HG03378 (cell line): ENCODE data around the gene VPS9D1.
"Not testable (repeated sequence)": the region's sequence is repeated elsewhere in the genome, so short reads cannot be mapped to it uniquely, and the experiment has no call there.

Experiments
- ATAC-seq: cut with Tn5 transposase; IDR thresholded peaks from one replicate; pipeline ENCODE4 v1.9.1; 2021; ENCODE audit warnings: mild to moderate bottlenecking, moderate library complexity; ENCODE audit not compliant: unreplicated experiment

The VPS9D1 gene

GRCh38 chr16:89710709-89711564, 9.8 kb downstream of the VPS9D1 start:
- ATAC-seq = no peak

DNA sequence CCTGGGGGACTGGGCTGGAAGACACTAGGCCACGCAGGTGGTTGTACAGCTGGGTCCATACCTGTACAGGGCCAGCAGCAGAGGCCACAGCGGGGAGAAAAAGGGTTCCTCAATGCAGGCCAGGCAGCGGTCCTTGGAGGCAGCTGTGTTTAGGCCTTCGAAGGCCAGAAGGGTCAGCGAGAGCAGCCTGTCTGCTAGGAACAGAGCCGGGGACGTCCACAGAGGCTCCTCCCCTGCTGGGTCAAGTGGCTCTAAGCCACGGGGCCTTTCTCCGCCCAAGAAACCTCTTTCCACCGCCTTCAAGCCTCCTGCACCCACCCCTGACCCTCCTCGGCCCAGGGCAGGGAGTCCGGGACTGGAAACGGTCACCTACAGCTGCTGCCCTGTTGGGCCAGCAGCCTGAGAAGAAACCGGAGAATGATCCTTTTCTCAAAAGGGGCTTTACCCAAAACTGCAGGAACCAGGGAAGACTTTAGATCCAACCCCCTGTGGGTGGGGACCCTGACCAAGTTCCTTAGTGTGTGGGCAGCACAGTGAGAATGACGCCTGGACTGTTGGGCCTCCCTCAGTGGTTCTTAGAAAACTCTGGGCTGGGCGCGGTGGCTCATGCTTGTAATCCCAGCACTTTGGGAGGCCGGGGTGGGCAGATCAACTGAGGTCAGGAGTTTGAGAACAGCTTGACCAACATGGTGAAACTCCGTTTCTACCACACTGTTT, 10.8 kb downstream of the VPS9D1 start:
- no peak for ATAC-seq

GRCh38 chr16:89709166-89709565, 11.5 kb downstream of the VPS9D1 start:
- ATAC-seq = no peak

GRCh38 chr16:89708481-89708931, 12.2 kb downstream of the VPS9D1 start:
- no peak for ATAC-seq

DNA sequence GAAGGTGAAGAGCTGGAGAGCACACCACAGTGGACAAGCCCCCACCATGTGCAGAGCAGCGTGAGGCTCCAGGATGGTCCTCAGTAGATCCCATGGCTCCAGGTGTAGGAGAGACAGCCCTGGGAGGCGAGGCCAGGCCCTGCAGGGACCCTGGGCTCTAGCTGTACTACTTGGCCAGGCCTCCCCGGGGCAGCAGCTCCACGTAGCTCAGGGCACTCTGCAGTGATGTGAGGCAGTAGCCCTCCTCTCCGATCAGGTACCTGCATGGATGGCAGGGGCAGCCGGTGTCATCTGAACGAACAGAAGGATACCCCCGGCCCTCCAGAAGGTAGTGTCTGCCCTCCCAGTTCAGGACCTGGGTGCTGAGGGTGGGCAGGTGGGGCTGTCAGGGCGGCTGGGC, 13.0 kb downstream of the VPS9D1 start:
- ATAC-seq = no peak

- no peak for ATAC-seq
Observed at GRCh38 chr16:89706518-89707260, 14.0 kb downstream of the VPS9D1 start.

DNA sequence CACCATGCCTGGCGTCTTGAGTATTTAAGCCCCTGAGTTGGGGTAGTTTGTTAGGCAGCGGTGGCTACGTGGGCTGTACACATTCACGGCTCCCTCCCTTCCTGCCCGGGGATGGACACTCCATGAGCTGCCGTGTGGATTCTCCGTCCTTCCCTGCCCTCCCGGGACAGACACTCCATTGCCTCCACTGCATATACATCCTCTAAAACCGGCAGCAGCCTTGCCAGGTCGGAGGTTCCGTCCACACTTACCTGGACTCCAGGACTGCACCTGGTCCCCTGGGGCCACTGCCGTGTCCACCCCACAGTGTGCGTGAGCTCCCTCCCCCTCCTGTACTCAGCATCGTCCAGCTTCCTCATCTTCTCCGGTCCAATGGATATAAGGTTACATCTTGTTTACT, 15.7 kb downstream of the VPS9D1 start:
- ATAC-seq = no peak

- no peak for ATAC-seq
Observed at GRCh38 chr16:89704281-89704680, 16.4 kb downstream of the VPS9D1 start.

- ATAC-seq = peak; percentile 68
Observed at GRCh38 chr16:89701425-89702406, 19.0 kb downstream of the VPS9D1 start, which contains the start of gene SPATA2L. TSS of gene SPATA2L (minus strand) at chr16:89701705. CDS start at chr16:89701232, 473 bp downstream.

DNA sequence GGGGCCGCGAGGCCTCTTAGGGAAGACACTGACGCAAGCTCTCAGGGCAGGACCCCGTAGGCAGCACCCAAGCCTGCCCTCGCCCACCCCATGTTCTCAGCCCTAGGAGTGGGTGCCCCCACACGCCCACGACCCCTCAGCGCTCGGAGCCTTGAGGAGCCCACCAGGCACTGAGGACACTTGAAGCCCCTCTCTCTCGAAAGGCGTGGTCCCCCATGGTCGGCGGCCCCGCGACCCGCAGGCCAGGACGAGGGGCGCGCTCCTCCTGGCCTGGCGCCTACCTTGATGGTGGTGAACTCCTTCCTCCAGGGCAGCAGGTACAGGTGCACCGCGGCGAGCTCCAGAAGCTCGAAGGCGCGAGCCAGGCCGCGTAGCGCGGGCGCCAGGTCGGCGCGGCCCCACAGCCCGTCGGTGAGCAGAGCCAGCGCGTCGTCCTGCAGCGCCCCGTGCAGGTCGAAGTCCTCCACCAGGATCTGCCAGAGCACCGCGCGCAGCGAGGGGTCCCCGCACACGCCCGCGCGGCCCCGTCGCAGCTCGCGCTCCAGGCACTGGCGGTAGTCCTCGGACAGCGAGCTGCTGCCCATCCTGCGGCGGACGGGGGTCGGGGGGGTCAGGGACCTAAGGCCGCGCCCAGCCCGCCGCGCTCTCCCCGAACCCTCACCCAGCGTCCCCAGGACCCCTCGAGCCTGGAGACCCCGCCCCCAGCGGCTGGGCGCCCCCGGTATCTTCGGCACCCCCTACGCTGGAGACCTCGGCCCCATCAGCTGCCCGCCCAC, 19.9 kb downstream of the VPS9D1 start:
- no peak for ATAC-seq

GRCh38 chr16:89700100-89700648, 20.5 kb downstream of the VPS9D1 start:
- ATAC-seq = peak; percentile 41

DNA sequence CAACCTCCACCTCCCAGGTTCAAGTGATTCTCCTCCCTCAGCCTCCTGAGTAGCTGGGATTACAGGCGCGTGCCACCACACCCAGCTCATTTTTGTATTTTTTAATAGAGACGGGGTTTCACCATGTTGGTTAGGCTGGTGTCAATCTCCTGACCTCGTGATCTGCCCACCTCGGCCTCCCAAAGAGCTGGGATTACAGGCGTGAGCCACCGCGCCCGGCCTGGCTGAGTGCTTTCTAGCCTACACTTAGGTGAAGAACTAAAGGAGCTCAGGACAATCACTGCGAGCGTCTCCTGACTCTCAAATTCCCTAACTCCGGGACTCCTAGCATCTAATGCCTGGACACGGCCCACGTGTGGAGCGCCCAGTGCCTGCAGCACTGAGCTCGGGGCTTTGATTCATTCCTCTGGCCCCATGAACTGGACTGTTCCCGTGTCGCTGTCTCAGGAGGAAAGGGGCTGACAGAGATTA, 21.0 kb downstream of the VPS9D1 start:
- ATAC-seq = peak; percentile 5

- not testable (repeated sequence) for ATAC-seq
Observed at GRCh38 chr16:89698717-89699116, 22.0 kb downstream of the VPS9D1 start.

DNA sequence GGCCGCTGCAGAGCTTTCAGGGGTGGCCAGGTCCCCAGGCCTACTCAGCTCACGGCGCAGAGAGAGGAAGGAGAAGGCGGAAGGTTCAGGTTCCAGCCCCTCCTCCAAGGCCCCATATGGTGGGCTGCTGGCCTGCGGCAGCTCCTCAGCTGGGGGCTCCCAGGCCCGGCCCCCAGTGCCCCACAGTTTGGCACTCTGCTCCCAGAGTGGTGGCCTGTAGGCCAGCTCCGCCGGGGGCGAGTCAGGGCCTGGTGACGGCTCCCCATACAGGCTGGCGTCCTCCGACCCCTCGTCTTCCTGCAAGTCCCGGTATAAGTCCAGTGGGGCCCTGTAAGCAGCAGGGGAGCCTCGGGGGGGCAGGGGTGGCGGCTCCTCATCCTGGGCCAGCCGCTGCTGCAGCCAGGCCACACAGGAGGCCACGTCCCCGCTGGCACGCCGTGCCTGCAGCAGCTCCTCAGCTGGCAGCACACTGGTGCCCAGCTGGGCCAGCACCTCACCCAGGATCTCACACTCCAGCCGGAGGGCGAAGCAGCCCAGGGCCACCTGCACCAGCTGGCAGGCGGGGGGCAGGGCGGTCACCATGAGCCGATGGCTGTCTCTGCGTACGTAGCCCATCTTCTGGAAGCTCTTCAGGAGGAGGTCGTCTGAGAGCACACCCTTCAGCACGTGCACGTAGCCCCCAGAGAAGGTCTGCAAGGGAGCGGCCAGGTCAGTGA, 22.9 kb downstream of the VPS9D1 start:
- no peak for ATAC-seq

DNA sequence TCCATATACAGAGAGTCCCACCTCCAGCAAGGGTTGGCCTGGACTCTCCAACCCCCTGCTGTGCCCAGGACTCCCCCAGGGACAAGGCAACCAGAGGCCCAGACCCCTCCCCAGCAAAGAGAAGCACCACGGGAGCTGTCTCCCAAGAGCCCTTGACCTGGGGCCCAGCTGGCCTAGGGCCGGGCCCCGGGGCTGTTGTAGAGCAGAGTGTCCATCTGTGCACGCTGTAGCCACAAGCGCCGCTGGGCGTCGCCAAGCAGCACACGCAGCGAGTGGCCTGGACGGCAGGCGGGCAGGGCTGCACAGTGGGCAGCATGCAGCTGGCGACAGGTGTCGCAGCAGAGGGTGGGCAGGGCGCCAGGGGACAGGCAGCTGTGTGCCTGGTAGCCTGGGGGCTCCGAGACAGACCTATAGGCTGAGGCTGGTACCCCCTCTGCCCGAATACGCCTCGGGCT, 23.5 kb downstream of the VPS9D1 start:
- ATAC-seq = no peak

- no peak for ATAC-seq
Observed at GRCh38 chr16:89696670-89697128, 24.0 kb downstream of the VPS9D1 start.

- no peak for ATAC-seq
Observed at GRCh38 chr16:89695875-89696669, 24.6 kb downstream of the VPS9D1 start.
